ENCODE data around the gene CGNL1.

Gene CGNL1

DNA sequence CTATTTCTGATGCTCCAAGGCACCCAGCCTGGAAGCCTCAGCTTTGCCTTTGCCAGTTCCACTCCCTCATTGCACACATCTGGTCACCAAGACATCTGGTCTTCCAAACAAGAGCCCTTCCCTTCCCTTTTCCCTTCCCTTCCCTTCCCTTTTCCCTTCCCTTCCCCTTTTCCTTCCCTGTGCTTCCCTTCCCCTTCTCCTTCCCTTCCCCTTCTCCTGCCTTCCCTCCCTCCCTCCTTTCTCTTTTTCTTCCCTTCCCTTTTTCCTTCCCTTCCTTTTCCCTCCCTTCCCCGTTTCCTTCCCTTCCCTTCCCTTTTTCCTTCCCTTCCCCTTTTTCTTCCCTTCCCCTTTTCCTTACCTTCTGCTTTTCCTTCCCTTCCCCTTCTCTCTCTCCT is 2.4 kb upstream of the CGNL1 start:
- Histone ChIP-seq H3K27me3 (ENCODE audit: insufficient read depth, low read depth) (no peaks in the 10 kb centered on the region), H3K4me3 (IDR thresholded peaks at IDR 0.05; ENCODE audit: insufficient read depth, low read depth, low read length) (no peak overlapping the region), H3K36me3 (ENCODE audit: insufficient read depth) (no peaks in the 10 kb centered on the region), H4K20me1 (ENCODE audit: insufficient read depth) (no peaks in the 10 kb centered on the region), H3K79me2 (ENCODE audit: insufficient read depth, low read depth) (no peaks in the 10 kb centered on the region), H3K4me1 (ENCODE audit: low read depth, poor library complexity, severe bottlenecking) (no peaks in the 10 kb centered on the region), H3K9ac (no peak overlapping the region), H3K4me2 (no peak overlapping the region), H2AFZ (ENCODE audit: low read depth) (no peak overlapping the region), H3K27ac (no peak overlapping the region)
- TF ChIP-seq, protein P1, sequence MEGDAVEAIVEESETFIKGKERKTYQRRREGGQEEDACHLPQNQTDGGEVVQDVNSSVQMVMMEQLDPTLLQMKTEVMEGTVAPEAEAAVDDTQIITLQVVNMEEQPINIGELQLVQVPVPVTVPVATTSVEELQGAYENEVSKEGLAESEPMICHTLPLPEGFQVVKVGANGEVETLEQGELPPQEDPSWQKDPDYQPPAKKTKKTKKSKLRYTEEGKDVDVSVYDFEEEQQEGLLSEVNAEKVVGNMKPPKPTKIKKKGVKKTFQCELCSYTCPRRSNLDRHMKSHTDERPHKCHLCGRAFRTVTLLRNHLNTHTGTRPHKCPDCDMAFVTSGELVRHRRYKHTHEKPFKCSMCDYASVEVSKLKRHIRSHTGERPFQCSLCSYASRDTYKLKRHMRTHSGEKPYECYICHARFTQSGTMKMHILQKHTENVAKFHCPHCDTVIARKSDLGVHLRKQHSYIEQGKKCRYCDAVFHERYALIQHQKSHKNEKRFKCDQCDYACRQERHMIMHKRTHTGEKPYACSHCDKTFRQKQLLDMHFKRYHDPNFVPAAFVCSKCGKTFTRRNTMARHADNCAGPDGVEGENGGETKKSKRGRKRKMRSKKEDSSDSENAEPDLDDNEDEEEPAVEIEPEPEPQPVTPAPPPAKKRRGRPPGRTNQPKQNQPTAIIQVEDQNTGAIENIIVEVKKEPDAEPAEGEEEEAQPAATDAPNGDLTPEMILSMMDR (conservative IDR thresholded peaks at IDR 0.05; ENCODE audit: low read depth, low read length): no peak

DNA sequence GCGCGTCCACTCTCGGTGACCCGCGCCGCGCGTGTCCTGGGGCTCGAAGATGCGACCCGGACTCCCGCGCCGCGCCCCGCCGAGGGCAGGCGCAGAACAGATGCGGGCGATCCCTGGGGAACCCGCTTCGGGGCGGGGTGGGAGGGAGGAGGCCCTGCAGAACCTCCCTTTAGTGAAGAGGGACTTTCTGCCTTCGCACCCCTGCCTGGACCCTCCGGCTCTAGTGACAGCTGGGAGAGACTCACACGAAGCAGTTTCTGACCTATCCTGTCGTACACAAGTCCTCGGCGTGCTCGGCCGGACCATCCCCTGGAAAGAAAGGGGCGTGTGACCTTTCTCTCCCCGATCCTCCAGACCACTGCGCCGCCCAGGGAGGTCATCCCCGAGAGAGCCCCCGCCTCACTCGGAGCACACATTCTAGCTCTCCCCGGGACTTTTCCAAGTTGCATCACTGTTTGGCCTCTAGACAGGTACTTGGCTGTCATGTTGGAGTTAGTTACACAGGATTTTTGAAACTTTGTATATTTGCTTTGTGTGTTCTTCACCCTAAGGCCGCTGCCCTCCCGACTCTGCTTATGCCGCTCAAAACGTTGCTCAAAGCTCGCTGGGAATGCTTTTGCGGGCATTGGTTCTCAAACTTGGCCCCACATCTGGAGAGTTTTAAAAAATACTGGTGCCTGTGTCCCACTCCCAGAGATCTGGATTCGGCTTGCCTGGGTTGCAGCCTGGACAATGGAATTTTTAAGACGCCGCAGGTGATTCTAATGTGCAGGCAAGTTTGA is 582 bp downstream of the CGNL1 start:
- Histone ChIP-seq H3K9ac (no peak overlapping the region), H2AFZ (ENCODE audit: low read depth) (no peak overlapping the region), H4K20me1 (ENCODE audit: insufficient read depth) (no peaks in the 10 kb centered on the region), H3K4me2 (no peak overlapping the region), H3K4me1 (ENCODE audit: low read depth, poor library complexity, severe bottlenecking) (no peaks in the 10 kb centered on the region), H3K27me3 (ENCODE audit: insufficient read depth, low read depth) (no peaks in the 10 kb centered on the region), H3K4me3 (IDR thresholded peaks at IDR 0.05; ENCODE audit: insufficient read depth, low read depth, low read length) (no peak overlapping the region), H3K79me2 (ENCODE audit: insufficient read depth, low read depth) (no peaks in the 10 kb centered on the region), H3K36me3 (ENCODE audit: insufficient read depth) (no peaks in the 10 kb centered on the region), H3K27ac (no peak overlapping the region)
- TF ChIP-seq, protein P1 (conservative IDR thresholded peaks at IDR 0.05; ENCODE audit: low read depth, low read length): no peak

DNA sequence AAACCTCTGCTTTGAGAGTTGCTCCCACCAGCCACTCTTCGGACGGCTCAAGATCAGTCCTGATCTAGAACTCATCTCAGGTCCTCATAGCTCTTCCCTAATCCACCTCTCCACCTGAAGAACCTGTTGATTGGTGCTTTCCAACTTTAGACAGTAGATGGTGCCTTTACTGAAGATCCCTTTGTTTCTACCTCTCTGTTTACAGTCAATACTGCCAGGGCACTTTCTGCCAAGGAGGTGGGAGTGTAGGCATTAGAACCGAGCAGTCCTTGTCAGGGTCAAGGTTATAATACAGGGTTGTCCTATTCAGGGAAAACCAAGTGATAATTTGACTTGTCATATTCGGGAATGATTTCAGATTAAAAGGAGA is 1.2 kb downstream of the CGNL1 start:
- Histone ChIP-seq H3K36me3 (ENCODE audit: insufficient read depth) (no peaks in the 10 kb centered on the region), H3K4me3 (IDR thresholded peaks at IDR 0.05; ENCODE audit: insufficient read depth, low read depth, low read length) (no peak overlapping the region), H3K4me1 (ENCODE audit: low read depth, poor library complexity, severe bottlenecking) (no peaks in the 10 kb centered on the region), H3K79me2 (ENCODE audit: insufficient read depth, low read depth) (no peaks in the 10 kb centered on the region), H2AFZ (ENCODE audit: low read depth) (no peak overlapping the region), H4K20me1 (ENCODE audit: insufficient read depth) (no peaks in the 10 kb centered on the region), H3K4me2 (no peak overlapping the region), H3K27me3 (ENCODE audit: insufficient read depth, low read depth) (no peaks in the 10 kb centered on the region), H3K9ac (no peak overlapping the region), H3K27ac (no peak overlapping the region)
- TF ChIP-seq, protein P1 (conservative IDR thresholded peaks at IDR 0.05; ENCODE audit: low read depth, low read length): no peak

DNA sequence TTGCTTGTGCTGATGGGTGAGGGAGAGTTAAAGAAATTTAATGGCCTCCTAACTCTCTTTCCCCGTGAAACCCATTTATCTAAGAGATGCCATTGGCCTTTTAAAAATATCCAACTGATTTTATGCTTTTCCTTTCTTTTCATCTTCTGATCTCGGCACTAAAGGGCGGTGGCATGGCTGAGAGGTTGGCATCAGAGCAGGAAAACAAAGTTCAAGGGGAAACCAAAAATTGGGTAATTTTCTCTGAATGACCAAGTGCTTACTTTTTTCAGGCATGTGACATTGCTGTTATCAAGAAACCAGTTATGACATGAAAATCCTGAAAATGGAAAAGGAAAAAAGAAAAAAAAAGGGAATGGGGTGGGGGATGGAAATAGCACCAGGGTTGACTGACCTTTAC is 3.2 kb downstream of the CGNL1 start:
- Histone ChIP-seq H3K4me2 (no peak overlapping the region), H2AFZ (ENCODE audit: low read depth) (no peak overlapping the region), H4K20me1 (ENCODE audit: insufficient read depth) (no peaks in the 10 kb centered on the region), H3K4me1 (ENCODE audit: low read depth, poor library complexity, severe bottlenecking) (no peaks in the 10 kb centered on the region), H3K27ac (no peak overlapping the region), H3K4me3 (IDR thresholded peaks at IDR 0.05; ENCODE audit: insufficient read depth, low read depth, low read length) (no peak overlapping the region), H3K9ac (no peak overlapping the region), H3K27me3 (ENCODE audit: insufficient read depth, low read depth) (no peaks in the 10 kb centered on the region), H3K79me2 (ENCODE audit: insufficient read depth, low read depth) (no peaks in the 10 kb centered on the region), H3K36me3 (ENCODE audit: insufficient read depth) (no peaks in the 10 kb centered on the region)
- TF ChIP-seq, protein P1 (conservative IDR thresholded peaks at IDR 0.05; ENCODE audit: low read depth, low read length): no peak

Data from KMS-11 (cell line).